GM18519 (cell line): Measurements from ENCODE around the gene CHTOP.
"Not testable (repeated sequence)": the region's sequence is repeated elsewhere in the genome, so short reads cannot be mapped to it uniquely, and the experiment has no call there.

Experiments
- ATAC-seq: cut with Tn5 transposase; IDR thresholded peaks from one replicate; pipeline ENCODE4 v1.9.1; 2021; ENCODE audit warnings: mild to moderate bottlenecking, moderate library complexity; ENCODE audit not compliant: unreplicated experiment, low FRiP score

CHTOP gene

DNA sequence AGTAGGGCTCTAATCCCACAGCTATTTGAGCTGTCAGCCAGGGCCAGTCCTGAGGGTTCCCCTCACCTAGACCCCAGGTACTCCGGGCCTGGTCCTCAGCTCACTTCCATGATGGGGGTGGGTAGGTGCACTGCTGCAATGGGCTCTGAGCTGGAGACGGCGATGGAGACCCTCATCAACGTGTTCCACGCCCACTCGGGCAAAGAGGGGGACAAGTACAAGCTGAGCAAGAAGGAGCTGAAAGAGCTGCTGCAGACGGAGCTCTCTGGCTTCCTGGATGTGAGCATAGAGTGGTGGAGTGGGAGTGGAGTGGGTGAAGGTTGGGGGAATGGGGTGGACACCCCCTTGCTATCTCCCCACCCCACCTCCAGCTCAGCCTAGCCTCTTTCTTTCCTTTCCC, 3.5 kb upstream of the CHTOP start:
- ATAC-seq: no peak

GRCh38 chr1:153631047-153632022, 2.5 kb upstream of the CHTOP start:
- no peak for ATAC-seq

DNA sequence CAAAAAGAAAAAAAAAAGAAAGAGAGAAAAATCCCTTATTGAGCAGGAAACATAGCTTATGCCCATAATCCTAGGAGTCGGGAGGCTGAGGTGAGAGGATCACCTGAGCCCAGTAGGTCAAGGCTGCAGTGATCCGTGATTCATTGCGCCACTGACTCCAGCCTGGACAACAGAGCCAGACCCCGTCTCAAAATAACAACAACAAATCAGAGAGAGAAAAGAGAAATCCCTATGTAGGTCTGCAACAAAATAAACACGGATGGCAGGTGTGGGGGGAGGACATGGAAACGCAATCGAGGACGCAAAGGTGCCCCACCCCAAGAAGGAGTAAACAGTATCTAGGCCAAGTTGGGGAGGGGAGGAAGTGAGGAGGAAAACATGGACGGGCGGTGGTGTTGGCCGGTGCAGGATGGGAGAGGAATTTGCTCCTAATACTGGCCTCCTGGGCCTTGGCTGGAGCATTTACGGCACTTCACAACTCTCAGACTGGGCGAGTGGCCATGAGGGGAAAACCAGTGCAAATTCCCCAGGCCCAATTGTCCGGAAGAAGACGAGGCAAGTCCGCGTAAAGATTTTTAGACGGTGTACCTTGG, 609 bp upstream of the CHTOP start:
- no peak for ATAC-seq

DNA sequence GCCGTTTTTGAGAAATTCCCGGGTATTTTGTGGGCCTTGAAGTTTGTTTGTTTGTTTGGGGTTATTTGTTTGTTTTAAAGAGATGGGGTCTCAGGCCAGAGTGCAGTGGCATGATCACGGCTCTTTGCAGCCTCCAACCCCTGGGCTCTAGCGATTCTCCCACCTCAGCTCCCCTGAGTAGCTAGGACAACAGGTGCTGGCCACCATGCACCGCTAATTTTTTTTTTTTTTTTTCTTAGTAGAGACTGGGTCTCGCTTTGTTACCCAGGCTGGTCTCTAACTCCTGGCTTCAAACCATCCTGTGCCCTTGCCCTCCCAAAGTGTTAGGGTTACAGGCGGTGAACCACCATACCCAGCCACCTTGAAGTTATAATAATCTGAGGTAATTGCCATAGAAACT, 2.0 kb downstream of the CHTOP start:
- ATAC-seq: no peak

GRCh38 chr1:153636312-153636711, 2.4 kb downstream of the CHTOP start:
- ATAC-seq: no peak

DNA sequence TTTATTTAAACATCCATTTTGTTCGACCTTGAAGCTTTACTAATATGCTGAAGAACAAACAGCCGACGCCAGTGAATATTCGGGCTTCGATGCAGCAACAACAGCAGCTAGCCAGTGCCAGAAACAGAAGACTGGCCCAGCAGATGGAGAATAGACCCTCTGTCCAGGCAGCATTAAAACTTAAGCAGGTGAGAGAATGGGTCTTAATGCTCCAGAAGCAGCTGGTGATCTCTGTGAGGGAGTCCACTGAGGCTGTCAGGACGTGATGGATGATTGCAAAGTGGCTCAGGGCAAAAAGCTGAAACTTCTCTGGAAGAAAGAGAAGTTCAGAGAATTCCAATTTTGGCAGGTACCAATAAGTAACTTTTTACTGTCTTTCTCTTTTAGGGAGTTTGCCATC, 4.4 kb downstream of the CHTOP start:
- no peak for ATAC-seq

DNA sequence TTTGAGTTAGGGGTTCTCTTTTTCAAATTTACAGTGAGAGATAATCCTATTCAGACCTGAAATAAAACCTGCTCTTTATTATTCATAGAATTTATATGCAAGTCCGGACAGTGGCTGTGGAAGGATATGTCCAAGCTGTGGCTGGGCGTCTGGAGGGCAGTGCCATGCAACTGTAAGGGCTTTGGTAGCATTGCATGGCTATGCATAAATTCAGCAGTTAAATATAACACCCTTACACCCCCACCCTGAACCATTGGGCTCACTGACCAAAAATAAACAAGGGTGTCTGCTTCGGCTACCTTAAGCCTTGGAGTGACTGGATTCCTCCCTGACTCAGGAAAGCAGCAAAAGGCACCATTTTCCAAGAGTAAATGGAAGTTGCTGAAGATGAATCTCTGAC, 5.4 kb downstream of the CHTOP start:
- no peak for ATAC-seq

DNA sequence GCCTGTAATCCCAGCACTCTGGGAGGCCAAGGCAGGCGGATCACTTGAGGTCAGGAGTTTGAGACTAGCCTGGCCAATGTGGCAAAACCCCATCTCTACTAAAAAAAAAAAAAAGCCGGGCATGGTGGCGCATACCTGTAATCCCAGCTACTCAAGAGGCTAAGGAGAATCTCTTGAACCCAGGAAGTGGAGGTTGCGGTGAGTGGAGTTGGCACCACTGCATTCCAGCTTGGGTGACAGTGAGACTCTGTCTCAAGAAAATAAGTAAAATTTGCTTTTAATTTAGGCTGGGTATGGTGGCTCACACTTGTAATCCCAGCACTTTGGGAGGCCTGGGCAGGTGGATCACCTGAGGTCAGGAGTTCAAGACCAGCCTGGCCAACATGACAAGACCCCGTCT, 6.3 kb downstream of the CHTOP start:
- not testable (repeated sequence) for ATAC-seq

- no peak for ATAC-seq
Measured at GRCh38 chr1:153640861-153641260, 7.0 kb downstream of the CHTOP start.

DNA sequence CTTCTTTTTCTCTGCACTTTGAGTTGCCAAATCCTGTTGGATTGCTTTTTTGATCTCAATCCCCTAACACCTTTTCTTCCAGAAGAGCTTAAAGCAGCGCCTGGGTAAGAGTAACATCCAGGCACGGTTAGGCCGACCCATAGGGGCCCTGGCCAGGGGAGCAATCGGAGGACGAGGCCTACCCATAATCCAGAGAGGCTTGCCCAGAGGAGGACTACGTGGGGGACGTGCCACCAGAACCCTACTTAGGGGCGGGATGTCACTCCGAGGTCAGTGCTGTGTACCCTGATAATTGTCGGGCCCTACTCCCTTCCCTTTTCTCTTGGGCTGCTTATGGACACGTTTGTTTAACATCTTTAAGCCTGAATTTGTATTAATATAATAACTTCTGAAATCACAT, 8.3 kb downstream of the CHTOP start:
- ATAC-seq: no peak

GRCh38 chr1:153643100-153643499, 9.2 kb downstream of the CHTOP start:
- no peak for ATAC-seq

- ATAC-seq: no peak
Measured at GRCh38 chr1:153643816-153644215, 9.9 kb downstream of the CHTOP start.

DNA sequence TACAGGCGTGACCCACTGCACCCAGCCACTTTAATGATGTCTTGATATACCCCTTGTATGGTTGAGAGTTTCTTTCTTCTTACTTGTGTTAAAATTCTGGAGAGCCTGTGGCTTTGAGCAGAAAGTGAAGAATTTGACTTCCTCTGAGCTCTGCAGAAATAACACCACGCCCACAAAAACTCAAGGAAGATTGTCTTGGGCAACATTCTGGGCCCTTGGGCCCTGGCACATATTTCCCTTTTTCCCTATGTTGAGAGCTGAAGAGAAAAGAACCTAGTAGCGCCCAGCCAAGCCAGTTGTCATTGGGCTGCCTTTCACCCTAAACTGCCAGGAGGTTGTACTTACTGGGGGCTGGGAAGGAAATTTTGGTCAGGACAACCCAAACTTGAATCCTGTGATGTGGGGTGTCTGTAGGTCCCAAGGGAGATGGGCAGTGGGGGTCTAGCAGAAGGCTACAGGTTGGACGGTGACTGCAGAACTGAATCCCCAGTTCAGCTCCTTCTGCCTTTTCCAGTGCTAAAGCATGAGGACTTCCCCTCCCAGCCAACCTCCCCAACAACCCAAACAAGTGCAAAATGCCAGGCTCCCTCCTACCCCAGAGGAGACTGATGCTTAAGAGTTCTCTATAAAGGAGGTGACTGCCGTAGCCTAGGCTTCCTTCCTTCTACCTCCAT, 12.9 kb downstream of the CHTOP start:
- ATAC-seq: no peak

DNA sequence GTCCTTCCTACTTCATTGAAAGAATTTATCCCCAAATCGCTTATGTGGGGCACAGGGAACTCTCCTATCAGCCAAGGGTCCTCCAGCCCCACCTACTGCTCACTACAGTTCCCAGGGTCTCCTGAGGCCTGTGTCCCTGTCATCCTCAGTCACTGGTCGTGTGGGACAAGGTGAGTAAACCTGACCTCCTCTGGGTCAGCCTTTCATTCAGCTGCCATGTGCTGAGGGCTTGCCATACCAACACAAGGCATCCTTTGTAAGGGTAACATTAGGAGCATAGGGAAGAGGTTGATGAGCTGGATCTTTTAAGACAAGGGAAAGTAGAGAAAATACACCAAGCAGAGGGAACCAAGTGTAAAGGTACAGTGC, 13.5 kb downstream of the CHTOP start:
- ATAC-seq: no peak

DNA sequence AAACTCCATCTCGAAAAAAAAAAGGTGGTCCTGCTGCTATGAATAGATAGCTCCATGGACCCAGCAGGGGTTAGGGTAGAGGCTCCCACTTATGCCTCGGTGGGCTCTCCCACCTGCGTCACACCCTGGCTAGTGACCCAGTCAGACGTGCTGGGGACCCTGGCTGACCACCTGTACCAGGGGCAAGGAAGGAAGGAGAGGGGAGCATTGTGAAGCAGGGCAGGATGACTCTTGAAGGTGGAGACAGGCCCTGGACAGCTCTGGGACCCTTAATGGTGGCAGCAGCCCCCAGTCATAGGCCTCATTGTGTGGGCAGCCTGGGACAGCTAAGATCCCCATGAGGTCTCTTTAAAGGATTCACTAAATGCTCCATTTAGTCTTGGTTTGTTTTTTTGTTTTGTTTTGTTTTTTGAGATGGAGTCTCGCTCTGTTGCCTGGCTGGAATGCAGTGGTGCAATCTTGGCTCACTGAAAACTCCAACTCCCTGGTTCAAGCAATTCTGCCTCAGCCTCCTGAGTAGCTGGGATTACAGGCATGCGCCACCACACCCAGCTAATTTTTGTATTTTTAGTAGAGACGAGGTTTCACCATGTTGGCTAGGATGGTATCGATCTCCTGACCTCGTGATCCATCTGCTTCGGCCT, 14.3 kb downstream of the CHTOP start:
- ATAC-seq: no peak

- no peak for ATAC-seq
Measured at GRCh38 chr1:153649137-153649862, 15.4 kb downstream of the CHTOP start.

GRCh38 chr1:153649863-153650235, 16.0 kb downstream of the CHTOP start:
- no peak for ATAC-seq

- ATAC-seq: no peak
Measured at GRCh38 chr1:153651771-153652170, 17.9 kb downstream of the CHTOP start.

DNA sequence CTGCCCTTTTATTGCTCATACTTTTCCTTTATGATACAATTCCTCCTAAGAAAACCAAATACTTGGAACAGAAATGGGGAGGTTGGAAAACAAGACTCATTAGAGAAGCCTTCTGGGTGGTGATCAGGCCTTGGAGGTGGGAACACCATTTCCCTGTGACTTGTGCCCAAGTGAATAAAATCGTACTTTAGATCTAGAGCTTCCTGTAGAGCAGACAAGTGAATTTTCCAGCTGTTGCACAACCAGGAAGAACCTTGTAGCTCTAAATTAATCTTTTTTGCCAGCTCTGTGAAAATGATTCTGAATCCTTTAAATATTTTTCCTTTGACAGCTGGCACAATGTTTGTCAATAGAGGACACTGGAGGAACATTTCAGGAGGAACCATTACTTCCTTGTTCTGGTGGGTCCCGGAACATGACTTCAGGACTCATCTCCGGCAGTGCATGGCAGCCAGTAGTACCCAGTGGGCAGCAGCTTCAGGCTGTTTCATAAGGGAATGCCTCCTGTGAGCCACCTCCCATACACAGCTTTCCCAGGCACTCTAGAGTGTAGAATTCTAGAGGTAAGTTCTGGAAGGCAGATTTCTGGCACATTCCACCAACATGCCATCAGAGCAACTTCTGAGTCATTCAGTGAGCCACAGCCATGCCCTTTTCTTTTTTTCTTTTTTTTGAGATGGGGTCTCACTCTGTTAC, 19.1 kb downstream of the CHTOP start:
- no peak for ATAC-seq

- no peak for ATAC-seq
Measured at GRCh38 chr1:153655333-153655732, 21.5 kb downstream of the CHTOP start.
